ENCODE data around the gene ABCD1. TPM values are rescaled to one million over a fixed set of nuclear protein-coding genes. Genes with fewer than 3 reads are reported as not detected.

Gene ABCD1
- total RNA-seq, 1 donor from 2014 or later: 8.4 TPM

DNA sequence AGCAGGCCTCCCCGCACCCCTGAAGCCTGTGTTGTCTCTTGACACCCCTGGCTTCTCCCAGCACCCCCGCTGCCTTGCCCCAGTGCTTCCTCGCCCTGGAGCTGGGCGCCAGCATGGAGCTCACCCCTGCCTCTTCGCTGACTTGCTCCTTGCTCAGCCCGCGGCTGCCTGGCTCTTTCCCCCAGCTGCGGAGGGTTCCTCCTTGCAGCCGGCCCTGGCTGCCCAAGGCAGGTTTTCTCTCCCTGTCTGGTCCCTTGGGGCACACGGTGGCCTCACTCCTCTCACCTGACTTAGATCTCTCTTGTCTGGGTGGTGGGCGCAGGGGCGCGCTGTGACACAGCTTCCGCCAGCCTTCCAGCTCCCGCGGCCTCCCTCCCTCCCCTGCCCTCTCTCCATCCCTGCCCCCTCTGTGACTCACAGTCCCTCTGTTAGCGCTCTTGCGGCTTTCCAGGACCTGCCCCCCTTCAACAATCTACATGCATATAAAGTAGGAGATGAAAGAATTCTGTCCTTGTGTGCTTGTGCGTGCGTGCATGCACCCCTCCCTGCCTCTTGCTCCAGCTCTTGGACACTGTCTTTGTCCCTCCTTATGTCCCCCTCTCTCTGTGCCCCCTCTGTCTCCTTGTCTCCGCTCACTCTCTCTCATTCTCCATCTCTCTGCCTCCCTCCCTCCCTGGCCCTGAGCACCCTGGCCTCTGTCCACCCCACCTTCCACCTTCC lies 41.6 kb downstream of the ABCD1 start:
- Mint-ChIP-seq H3K9me3 (no peaks in the 10 kb centered on the region), H3K4me3 (no peak overlapping the region), H3K27ac (no peak overlapping the region), H3K4me1 (ENCODE audit: low read depth) (peaks cover 5% of the 10 kb centered on the region), H3K27me3 (ENCODE audit: insufficient read depth) (peaks cover 5% of the 10 kb centered on the region), H3K36me3 (ENCODE audit: low read depth) (no peaks in the 10 kb centered on the region)
- intact Hi-C loops (cut with micrococcal nuclease): no loop called here
- DNase-seq (ENCODE audit: low spot score): no peak

DNA sequence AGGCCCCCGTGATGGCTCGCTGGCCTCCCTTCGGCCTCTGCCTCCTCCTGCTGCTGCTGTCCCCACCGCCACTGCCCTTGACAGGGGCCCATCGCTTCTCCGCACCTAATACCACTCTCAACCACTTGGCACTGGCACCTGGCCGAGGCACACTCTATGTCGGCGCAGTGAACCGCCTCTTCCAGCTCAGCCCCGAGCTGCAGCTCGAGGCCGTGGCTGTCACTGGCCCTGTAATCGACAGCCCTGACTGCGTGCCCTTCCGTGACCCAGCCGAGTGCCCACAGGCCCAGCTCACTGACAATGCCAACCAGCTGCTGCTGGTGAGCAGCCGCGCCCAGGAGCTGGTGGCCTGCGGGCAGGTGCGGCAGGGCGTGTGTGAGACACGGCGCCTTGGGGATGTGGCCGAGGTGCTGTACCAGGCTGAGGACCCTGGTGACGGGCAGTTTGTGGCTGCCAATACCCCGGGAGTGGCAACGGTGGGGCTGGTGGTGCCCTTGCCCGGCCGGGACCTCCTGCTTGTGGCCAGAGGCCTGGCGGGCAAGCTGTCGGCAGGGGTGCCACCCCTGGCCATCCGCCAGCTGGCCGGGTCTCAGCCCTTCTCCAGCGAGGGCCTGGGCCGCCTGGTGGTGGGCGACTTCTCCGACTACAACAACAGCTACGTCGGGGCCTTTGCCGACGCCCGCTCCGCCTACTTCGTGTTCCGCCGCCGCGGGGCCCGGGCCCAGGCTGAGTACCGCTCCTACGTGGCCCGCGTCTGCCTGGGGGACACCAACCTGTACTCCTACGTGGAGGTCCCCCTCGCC lies 42.4 kb downstream of the ABCD1 start:
- H3K27ac Mint-ChIP-seq: no peak overlapping the region
- no peaks in the 10 kb centered on the region for H3K36me3 Mint-ChIP-seq (ENCODE audit: low read depth)
- peaks cover 5% of the 10 kb centered on the region for H3K27me3 Mint-ChIP-seq (ENCODE audit: insufficient read depth)
- intact Hi-C loops (cut with micrococcal nuclease): no loop called here
- no peak for DNase-seq (ENCODE audit: low spot score)
- no peaks in the 10 kb centered on the region for H3K9me3 Mint-ChIP-seq
- H3K4me1 Mint-ChIP-seq (ENCODE audit: low read depth): peaks cover 5% of the 10 kb centered on the region
- H3K4me3 Mint-ChIP-seq: no peak overlapping the region

DNA sequence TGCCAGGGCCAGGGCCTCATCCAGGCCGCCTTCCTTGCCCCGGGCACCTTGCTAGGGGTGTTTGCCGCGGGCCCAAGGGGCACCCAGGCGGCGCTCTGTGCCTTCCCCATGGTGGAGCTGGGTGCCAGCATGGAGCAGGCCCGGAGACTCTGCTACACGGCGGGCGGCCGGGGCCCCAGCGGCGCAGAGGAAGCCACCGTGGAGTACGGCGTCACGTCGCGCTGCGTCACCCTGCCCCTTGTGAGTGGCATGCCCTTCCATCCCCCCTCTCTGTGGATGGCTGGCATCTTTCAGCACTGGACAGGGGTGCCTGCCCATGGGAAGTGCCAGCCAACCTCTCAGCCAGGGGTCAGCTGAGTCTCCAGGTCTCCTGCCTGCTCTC lies 43.0 kb downstream of the ABCD1 start:
- Mint-ChIP-seq H3K36me3 (ENCODE audit: low read depth) (no peaks in the 10 kb centered on the region), H3K9me3 (no peaks in the 10 kb centered on the region), H3K4me3 (no peak overlapping the region), H3K4me1 (ENCODE audit: low read depth) (peaks cover 5% of the 10 kb centered on the region), H3K27me3 (ENCODE audit: insufficient read depth) (peaks cover 5% of the 10 kb centered on the region), H3K27ac (no peak overlapping the region)
- intact Hi-C loops (cut with micrococcal nuclease): no loop called here
- no peak for DNase-seq (ENCODE audit: low spot score)

DNA sequence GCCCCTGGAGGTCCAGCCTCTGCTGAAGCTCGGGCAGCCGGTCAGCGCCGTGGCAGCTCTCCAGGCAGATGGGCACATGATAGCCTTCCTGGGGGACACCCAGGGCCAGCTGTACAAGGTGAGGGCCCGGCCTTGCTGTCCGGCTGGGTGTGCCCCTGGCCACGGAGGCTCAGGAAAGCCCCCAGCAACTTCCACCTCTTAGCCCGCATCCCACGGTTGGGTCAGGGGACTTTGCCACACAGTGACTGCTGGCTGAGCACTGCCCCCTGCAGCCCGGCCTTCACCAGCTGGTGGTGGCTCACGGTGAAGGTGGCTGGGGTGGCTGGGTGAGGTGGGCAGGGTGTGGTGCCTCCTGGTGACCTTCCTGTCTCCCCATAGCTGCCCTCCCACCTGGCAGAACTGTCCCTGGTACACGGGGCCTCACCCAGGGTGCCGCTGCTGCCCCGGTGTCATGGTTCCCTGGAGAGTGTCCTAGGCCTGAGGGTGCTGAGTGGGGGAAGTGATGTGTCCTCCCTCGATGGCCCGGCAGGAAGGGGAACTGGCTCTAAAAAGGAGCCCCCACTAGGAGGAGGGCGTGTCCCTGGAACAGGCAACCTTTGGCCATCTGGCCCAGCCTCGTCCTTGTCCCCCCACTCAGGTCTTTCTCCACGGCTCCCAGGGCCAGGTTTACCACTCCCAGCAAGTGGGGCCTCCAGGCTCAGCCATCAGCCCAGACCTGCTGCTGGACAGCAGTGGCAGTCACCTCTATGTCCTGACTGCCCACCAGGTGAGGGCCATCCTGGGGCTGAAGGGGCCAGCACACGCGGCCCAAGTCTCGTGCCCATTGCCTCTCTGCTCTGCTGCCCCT lies 43.9 kb downstream of the ABCD1 start:
- intact Hi-C loops (cut with micrococcal nuclease): no loop called here
- no peaks in the 10 kb centered on the region for H3K9me3 Mint-ChIP-seq
- peaks cover 5% of the 10 kb centered on the region for H3K27me3 Mint-ChIP-seq (ENCODE audit: insufficient read depth)
- no peak overlapping the region for H3K4me3 Mint-ChIP-seq
- no peak overlapping the region for H3K27ac Mint-ChIP-seq
- peaks cover 5% of the 10 kb centered on the region for H3K4me1 Mint-ChIP-seq (ENCODE audit: low read depth)
- H3K36me3 Mint-ChIP-seq (ENCODE audit: low read depth): no peaks in the 10 kb centered on the region
- no peak for DNase-seq (ENCODE audit: low spot score)

- intact Hi-C loops (cut with micrococcal nuclease): no loop called here
- Mint-ChIP-seq H3K27me3 (ENCODE audit: insufficient read depth) (peaks cover 5% of the 10 kb centered on the region), H3K9me3 (no peaks in the 10 kb centered on the region), H3K36me3 (ENCODE audit: low read depth) (no peaks in the 10 kb centered on the region), H3K27ac (no peak overlapping the region), H3K4me1 (ENCODE audit: low read depth) (peaks cover 5% of the 10 kb centered on the region), H3K4me3 (no peak overlapping the region)
- DNase-seq (ENCODE audit: low spot score): no peak
Observed at GRCh38 chrX:153769158-153769864, 44.7 kb downstream of the ABCD1 start.

DNA sequence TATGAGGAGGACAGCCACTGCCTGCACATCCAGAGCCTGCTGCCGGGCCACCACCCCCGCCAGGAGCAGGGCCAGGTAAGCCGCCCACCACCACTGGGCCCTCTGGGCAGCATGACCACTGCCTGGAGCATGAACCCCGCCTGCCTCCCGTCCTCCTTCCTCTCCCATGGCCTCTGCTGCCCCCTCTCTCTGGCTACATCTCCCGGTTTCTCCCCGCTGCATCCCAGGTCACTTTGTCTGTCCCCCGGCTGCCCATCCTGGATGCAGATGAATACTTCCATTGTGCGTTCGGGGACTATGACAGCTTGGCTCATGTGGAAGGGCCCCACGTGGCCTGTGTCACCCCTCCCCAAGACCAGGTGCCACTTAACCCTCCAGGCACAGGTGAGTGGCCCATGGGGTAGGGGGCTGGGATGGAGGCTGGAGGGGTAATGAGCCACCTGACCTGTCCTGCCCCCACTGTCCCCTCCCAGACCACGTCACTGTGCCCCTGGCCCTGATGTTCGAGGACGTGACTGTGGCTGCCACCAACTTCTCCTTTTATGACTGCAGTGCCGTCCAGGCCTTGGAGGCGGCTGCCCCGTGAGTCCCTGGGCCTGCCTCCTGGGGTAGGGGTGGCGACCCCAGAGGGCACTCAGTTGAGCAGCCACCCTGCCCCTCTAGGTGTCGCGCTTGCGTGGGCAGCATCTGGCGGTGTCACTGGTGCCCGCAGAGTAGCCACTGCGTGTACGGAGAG lies 45.4 kb downstream of the ABCD1 start:
- H3K9me3 Mint-ChIP-seq: no peaks in the 10 kb centered on the region
- DNase-seq (ENCODE audit: low spot score): no peak
- no peak overlapping the region for H3K4me3 Mint-ChIP-seq
- peaks cover 5% of the 10 kb centered on the region for H3K27me3 Mint-ChIP-seq (ENCODE audit: insufficient read depth)
- no peak overlapping the region for H3K27ac Mint-ChIP-seq
- intact Hi-C loops (cut with micrococcal nuclease): no loop called here
- no peaks in the 10 kb centered on the region for H3K36me3 Mint-ChIP-seq (ENCODE audit: low read depth)
- peaks cover 5% of the 10 kb centered on the region for H3K4me1 Mint-ChIP-seq (ENCODE audit: low read depth)

GRCh38 chrX:153770601-153771414 lies 46.2 kb downstream of the ABCD1 start:
- Mint-ChIP-seq H3K4me1 (ENCODE audit: low read depth) (peaks cover 5% of the 10 kb centered on the region), H3K27me3 (ENCODE audit: insufficient read depth) (peaks cover 5% of the 10 kb centered on the region), H3K4me3 (no peak overlapping the region), H3K27ac (no peak overlapping the region), H3K9me3 (no peaks in the 10 kb centered on the region), H3K36me3 (ENCODE audit: low read depth) (no peaks in the 10 kb centered on the region)
- DNase-seq (ENCODE audit: low spot score): no peak
- intact Hi-C loops (cut with micrococcal nuclease): no loop called here

- no peak for DNase-seq (ENCODE audit: low spot score)
- Mint-ChIP-seq H3K9me3 (no peaks in the 10 kb centered on the region), H3K4me1 (ENCODE audit: low read depth) (no peaks in the 10 kb centered on the region), H3K27me3 (ENCODE audit: insufficient read depth) (peaks cover 2% of the 10 kb centered on the region), H3K27ac (no peak overlapping the region), H3K4me3 (no peak overlapping the region), H3K36me3 (ENCODE audit: low read depth) (no peaks in the 10 kb centered on the region)
- intact Hi-C loops (cut with micrococcal nuclease): no loop called here
Observed at GRCh38 chrX:153771415-153772315, 47.0 kb downstream of the ABCD1 start.

DNA sequence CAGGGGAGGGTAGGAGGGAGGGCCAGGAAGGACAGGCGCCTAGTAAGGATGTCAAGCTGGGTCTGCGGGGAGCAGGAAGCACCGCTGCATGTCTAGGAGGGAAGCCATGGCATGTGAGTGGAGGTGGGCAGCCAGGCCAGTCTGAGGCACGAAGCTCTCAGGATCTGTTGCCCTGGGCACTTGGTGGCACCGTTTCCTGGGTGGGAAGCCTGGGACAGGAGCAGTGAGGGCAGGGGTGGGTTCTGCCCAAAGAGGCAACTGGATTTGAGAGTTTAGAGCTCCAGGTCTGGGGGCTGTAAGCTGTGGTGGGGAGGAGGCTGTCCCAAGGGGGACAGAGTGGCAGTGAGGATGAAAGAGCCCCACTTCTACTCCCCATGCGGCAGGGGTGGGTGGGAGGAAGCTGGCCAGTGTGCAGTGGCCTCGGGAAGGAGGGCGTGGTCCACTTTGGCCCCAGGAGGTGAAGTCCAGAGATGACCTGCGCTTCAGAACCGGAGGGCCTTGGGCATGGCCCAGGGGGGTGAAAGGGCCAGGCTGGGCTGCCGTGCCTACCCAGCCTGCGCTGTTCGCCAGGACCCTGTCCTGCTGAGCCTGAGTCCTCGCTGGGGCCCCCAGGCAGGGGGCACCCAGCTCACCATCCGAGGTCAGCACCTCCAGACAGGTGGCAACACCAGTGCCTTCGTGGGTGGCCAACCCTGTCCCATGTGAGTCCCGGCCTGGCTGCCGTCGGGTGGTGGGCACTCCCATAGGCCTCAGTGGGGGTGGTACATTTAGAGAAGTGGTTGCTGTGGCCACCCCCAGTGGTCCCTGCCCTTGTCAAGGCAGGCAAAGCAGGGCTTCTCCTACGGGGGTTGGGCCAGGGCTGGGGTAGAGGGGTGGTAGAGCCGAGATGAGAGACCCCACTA lies 47.9 kb downstream of the ABCD1 start:
- no peaks in the 10 kb centered on the region for H3K4me1 Mint-ChIP-seq (ENCODE audit: low read depth)
- H3K27me3 Mint-ChIP-seq (ENCODE audit: insufficient read depth): no peaks in the 10 kb centered on the region
- no peak for DNase-seq (ENCODE audit: low spot score)
- intact Hi-C loops (cut with micrococcal nuclease): no loop called here
- no peak overlapping the region for H3K4me3 Mint-ChIP-seq
- no peak overlapping the region for H3K27ac Mint-ChIP-seq
- no peaks in the 10 kb centered on the region for H3K36me3 Mint-ChIP-seq (ENCODE audit: low read depth)
- H3K9me3 Mint-ChIP-seq: no peaks in the 10 kb centered on the region

DNA sequence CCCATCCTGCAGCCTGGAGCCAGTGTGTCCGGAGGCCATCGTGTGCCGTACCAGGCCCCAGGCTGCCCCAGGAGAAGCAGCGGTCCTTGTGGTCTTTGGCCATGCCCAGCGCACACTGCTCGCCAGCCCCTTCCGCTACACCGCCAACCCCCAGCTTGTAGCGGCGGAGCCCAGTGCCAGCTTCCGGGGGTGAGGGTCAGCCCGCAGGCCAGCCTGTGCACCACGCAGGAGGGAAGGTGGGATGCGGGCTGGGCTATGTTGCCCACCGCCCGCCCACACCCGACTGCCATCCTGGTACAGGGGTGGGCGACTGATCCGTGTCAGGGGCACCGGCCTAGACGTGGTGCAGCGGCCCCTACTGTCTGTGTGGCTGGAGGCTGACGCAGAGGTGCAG lies 48.6 kb downstream of the ABCD1 start:
- no peak overlapping the region for H3K4me3 Mint-ChIP-seq

More for the DNA sequence above, 48.6 kb downstream of the ABCD1 start:
- no peaks in the 10 kb centered on the region for H3K27me3 Mint-ChIP-seq (ENCODE audit: insufficient read depth)
- intact Hi-C loops (cut with micrococcal nuclease): no loop called here
- H3K36me3 Mint-ChIP-seq (ENCODE audit: low read depth): no peaks in the 10 kb centered on the region
- no peaks in the 10 kb centered on the region for H3K4me1 Mint-ChIP-seq (ENCODE audit: low read depth)
- no peaks in the 10 kb centered on the region for H3K9me3 Mint-ChIP-seq
- H3K27ac Mint-ChIP-seq: no peak overlapping the region
- DNase-seq (ENCODE audit: low spot score): no peak

All from activated T-helper 1 cell treated with anti-CD3 and anti-CD28 coated beads, Interleukin-12 subunit alpha, Interleukin-12 subunit beta, Interleukin-2, Interleukin-4 antibody, amounts not matched to agents 30 ng/mL and 10 ng/mL and 1 ng/mL, durations not matched to agents 14 hours and 24 hours and 36 hours (primary cell).